GM23338 (cell line): ENCODE measurements around the gene PPCDC. TPM values are rescaled to one million over a fixed set of nuclear protein-coding genes. Genes with fewer than 3 reads are reported as not detected.

ENCODE experiments used
- ATAC-seq: fragments of 200-7000 bp; cut with Tn5 transposase; 3 replicates; pipeline ENCODE4 v1.9.1; 2020
- DNase-seq: peaks from one replicate; pipeline ENCODE4 v3.0.0-alpha.2; 2015; ENCODE audit warnings: low spot score
- H2AFZ ChIP-seq: fragments of 200-600 bp; sonication (generic); 2 replicates; pipeline ENCODE4 v1.8.0; 2016; ENCODE audit warnings: antibody characterized with exemption, mild to moderate bottlenecking, moderate library complexity
- H3F3A ChIP-seq: fragments of 200-600 bp; sonication (generic); replicated peaks from 2 replicates; pipeline ENCODE4 v1.8.0; 2017; ENCODE audit warnings: antibody characterized with exemption, mixed run types, low read depth
- H3K27ac ChIP-seq: fragments of 200-600 bp; sonication (generic); 2 replicates; pipeline ENCODE4 v1.6.1; 2016; ENCODE audit warnings: low read depth
- H3K27me3 ChIP-seq: fragments of 200-600 bp; sonication (generic); 2 replicates; pipeline ENCODE4 v1.8.0; 2016; ENCODE audit warnings: mild to moderate bottlenecking, mixed run types, moderate library complexity; ENCODE audit not compliant: insufficient read depth
- H3K36me3 ChIP-seq: fragments of 200-600 bp; sonication (generic); 2 replicates; pipeline ENCODE4 v1.8.0; 2016; ENCODE audit warnings: mild to moderate bottlenecking; ENCODE audit not compliant: insufficient read depth
- H3K4me1 ChIP-seq: fragments of 200-600 bp; sonication (generic); 2 replicates; pipeline ENCODE4 v1.8.0; 2016; ENCODE audit warnings: mild to moderate bottlenecking, moderate library complexity; ENCODE audit not compliant: insufficient read depth
- H3K4me2 ChIP-seq: fragments of 200-600 bp; sonication (generic); 2 replicates; pipeline ENCODE4 v1.7.1; 2017; ENCODE audit warnings: mixed run types
- H3K4me3 ChIP-seq: fragments of 200-600 bp; sonication (generic); 2 replicates; pipeline ENCODE4 v1.6.1; 2016; ENCODE audit warnings: mixed run types
- H3K79me2 ChIP-seq: fragments of 200-600 bp; sonication (generic); replicated peaks from 2 replicates; pipeline ENCODE4 v1.8.0; 2017; ENCODE audit warnings: mild to moderate bottlenecking; ENCODE audit not compliant: insufficient read depth
- H3K9me2 ChIP-seq: fragments of 200-600 bp; sonication (generic); 2 replicates; pipeline ENCODE4 v1.8.0; 2017; ENCODE audit not compliant: insufficient read depth
- H4K20me1 ChIP-seq: fragments of 200-600 bp; sonication (generic); replicated peaks from 2 replicates; pipeline ENCODE4 v1.8.0; 2017; ENCODE audit warnings: mild to moderate bottlenecking; ENCODE audit not compliant: insufficient read depth
- H3K27ac Mint-ChIP-seq: 2 replicates; pipeline ENCODE4 v1.8.0; 2020; ENCODE audit warnings: inconsistent platforms, mild to moderate bottlenecking, moderate library complexity, mixed read lengths
- H3K27me3 Mint-ChIP-seq: 3 replicates; pipeline ENCODE4 v1.8.0; 2022; ENCODE audit warnings: low read depth, mild to moderate bottlenecking, moderate library complexity, mixed read lengths, inconsistent platforms; ENCODE audit not compliant: insufficient read depth, poor library complexity
- H3K36me3 Mint-ChIP-seq: 3 replicates; pipeline ENCODE4 v1.8.0; 2021; ENCODE audit warnings: low read depth, mild to moderate bottlenecking, inconsistent platforms, moderate library complexity, mixed read lengths
- H3K4me1 Mint-ChIP-seq: 3 replicates; pipeline ENCODE4 v1.8.0; 2020; ENCODE audit warnings: mild to moderate bottlenecking, inconsistent platforms, mixed read lengths
- H3K4me3 Mint-ChIP-seq: 3 replicates; pipeline ENCODE4 v1.8.0; 2021; ENCODE audit warnings: moderate library complexity, mild to moderate bottlenecking, inconsistent platforms, mixed read lengths
- H3K9me3 Mint-ChIP-seq: 3 replicates; pipeline ENCODE4 v1.8.0; 2020; ENCODE audit warnings: moderate library complexity, mild to moderate bottlenecking, inconsistent platforms, mixed read lengths
- CREB1 ChIP-seq: fragments of 250-450 bp; sonication (Bioruptor Pico); IDR thresholded peaks from 2 replicates; pipeline ENCODE4 v1.5.0; 2020; ENCODE audit warnings: low read depth, mild to moderate bottlenecking, moderate library complexity
- ETS1 ChIP-seq: IDR thresholded peaks from 2 replicates; pipeline ENCODE4 v1.6.1; 2016; ENCODE audit warnings: antibody characterized with exemption
- EZH2 ChIP-seq: fragments of 200-600 bp; sonication (generic); IDR thresholded peaks from one replicate; pipeline ENCODE4 v1.8.0; 2017; ENCODE audit warnings: antibody characterized with exemption, mild to moderate bottlenecking, low read depth; ENCODE audit not compliant: unreplicated experiment
- EZH2phosphoT487 ChIP-seq: fragments of 200-600 bp; sonication (generic); IDR thresholded peaks from one replicate; pipeline ENCODE4 v1.8.1; 2018; ENCODE audit warnings: antibody characterized with exemption; ENCODE audit not compliant: unreplicated experiment
- JUNB ChIP-seq: IDR thresholded peaks from one replicate; pipeline ENCODE4 v1.6.1; 2016; ENCODE audit warnings: antibody characterized with exemption; ENCODE audit not compliant: unreplicated experiment
- NANOG ChIP-seq: IDR thresholded peaks from 2 replicates; pipeline ENCODE4 v1.6.1; 2016; ENCODE audit warnings: antibody characterized with exemption, borderline replicate concordance
- POLR2AphosphoS5 ChIP-seq: IDR thresholded peaks from 2 replicates; pipeline ENCODE4 v1.6.1; 2016; ENCODE audit warnings: antibody characterized with exemption, low read depth
- STAT1 ChIP-seq: IDR thresholded peaks from one replicate; pipeline ENCODE4 v1.6.1; 2016; ENCODE audit warnings: antibody characterized with exemption; ENCODE audit not compliant: unreplicated experiment
- ZNF114 ChIP-seq: fragments of 250-450 bp; sonication (Bioruptor Pico); IDR thresholded peaks from 2 replicates; pipeline ENCODE4 v1.5.0; 2020; ENCODE audit warnings: mild to moderate bottlenecking, moderate library complexity
- ZNF331 ChIP-seq: fragments of 250-450 bp; sonication (Bioruptor Pico); IDR thresholded peaks from 2 replicates; pipeline ENCODE4 v1.5.0; 2020; ENCODE audit warnings: low read depth, mild to moderate bottlenecking, moderate library complexity
- ZNF462 ChIP-seq: fragments of 250-450 bp; sonication (Bioruptor Pico); IDR thresholded peaks from 2 replicates; pipeline ENCODE4 v1.5.0; 2020; ENCODE audit warnings: mild to moderate bottlenecking, moderate library complexity
- polyA plus RNA-seq: library from polyadenylated mRNA; unstranded; fragments of >200 nt; fragmentation: Nextera tagmentation; extraction: Ambion mirVana; gene quantifications from 2 replicates; pipeline ENCODE4 v1.2.1, GENCODE V29; 2016
- total RNA-seq: library from RNA; depleted of rRNA; stranded (reverse); fragments of >200 nt; shearing (Covaris generic); gene quantifications from 2 replicates; pipeline ENCODE4 v1.2.3, GENCODE V29; 2014
- TF ChIP-seq, protein P1 (sequence below), 2 experiments: fragments of 200-600 bp in 1 of 2; sonication (generic) in 1 of 2; conservative IDR thresholded peaks; 2 replicates each; pipeline versions ENCODE4 v1.5.1 to v1.6.1; 2016 to 2017; ENCODE audit warnings: antibody characterized with exemption in 2 of 2, low read depth in 2 of 2, mild to moderate bottlenecking in 2 of 2, moderate library complexity in 1 of 2
- TF ChIP-seq, protein P2 (sequence below): IDR thresholded peaks from one replicate; pipeline ENCODE4 v1.6.1; 2018; ENCODE audit warnings: antibody characterized with exemption; ENCODE audit not compliant: unreplicated experiment

PPCDC gene
- total and polyA plus RNA-seq, 2 experiments from 2014 or later, result 17.8 to 40.2 TPM

- TF ChIP-seq EZH2phosphoT487 (no peak), ZNF462 (CRISPR knock-in tag) (no peak), EZH2 (no peak), JUNB (no peak), ZNF331 (CRISPR knock-in tag) (no peak), ETS1 (no peak), CREB1 (CRISPR knock-in tag) (no peak), STAT1 (no peak), NANOG (no peak), ZNF114 (CRISPR knock-in tag) (no peak), POLR2AphosphoS5 (no peak)
- TF ChIP-seq, protein P1, sequence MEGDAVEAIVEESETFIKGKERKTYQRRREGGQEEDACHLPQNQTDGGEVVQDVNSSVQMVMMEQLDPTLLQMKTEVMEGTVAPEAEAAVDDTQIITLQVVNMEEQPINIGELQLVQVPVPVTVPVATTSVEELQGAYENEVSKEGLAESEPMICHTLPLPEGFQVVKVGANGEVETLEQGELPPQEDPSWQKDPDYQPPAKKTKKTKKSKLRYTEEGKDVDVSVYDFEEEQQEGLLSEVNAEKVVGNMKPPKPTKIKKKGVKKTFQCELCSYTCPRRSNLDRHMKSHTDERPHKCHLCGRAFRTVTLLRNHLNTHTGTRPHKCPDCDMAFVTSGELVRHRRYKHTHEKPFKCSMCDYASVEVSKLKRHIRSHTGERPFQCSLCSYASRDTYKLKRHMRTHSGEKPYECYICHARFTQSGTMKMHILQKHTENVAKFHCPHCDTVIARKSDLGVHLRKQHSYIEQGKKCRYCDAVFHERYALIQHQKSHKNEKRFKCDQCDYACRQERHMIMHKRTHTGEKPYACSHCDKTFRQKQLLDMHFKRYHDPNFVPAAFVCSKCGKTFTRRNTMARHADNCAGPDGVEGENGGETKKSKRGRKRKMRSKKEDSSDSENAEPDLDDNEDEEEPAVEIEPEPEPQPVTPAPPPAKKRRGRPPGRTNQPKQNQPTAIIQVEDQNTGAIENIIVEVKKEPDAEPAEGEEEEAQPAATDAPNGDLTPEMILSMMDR (conservative IDR thresholded peaks at IDR 0.05; ENCODE audit: low read depth in 2 of 2), result no peak
- TF ChIP-seq, protein P2, sequence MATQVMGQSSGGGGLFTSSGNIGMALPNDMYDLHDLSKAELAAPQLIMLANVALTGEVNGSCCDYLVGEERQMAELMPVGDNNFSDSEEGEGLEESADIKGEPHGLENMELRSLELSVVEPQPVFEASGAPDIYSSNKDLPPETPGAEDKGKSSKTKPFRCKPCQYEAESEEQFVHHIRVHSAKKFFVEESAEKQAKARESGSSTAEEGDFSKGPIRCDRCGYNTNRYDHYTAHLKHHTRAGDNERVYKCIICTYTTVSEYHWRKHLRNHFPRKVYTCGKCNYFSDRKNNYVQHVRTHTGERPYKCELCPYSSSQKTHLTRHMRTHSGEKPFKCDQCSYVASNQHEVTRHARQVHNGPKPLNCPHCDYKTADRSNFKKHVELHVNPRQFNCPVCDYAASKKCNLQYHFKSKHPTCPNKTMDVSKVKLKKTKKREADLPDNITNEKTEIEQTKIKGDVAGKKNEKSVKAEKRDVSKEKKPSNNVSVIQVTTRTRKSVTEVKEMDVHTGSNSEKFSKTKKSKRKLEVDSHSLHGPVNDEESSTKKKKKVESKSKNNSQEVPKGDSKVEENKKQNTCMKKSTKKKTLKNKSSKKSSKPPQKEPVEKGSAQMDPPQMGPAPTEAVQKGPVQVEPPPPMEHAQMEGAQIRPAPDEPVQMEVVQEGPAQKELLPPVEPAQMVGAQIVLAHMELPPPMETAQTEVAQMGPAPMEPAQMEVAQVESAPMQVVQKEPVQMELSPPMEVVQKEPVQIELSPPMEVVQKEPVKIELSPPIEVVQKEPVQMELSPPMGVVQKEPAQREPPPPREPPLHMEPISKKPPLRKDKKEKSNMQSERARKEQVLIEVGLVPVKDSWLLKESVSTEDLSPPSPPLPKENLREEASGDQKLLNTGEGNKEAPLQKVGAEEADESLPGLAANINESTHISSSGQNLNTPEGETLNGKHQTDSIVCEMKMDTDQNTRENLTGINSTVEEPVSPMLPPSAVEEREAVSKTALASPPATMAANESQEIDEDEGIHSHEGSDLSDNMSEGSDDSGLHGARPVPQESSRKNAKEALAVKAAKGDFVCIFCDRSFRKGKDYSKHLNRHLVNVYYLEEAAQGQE, result no peak
- Mint-ChIP-seq H3K4me1 (peaks cover 72% of the 10 kb centered on the region), H3K36me3 (peaks cover 12% of the 10 kb centered on the region), H3K27me3 (peaks cover 9% of the 10 kb centered on the region), H3K27ac (no peak overlapping the region), H3K4me3 (no peak overlapping the region), H3K9me3 (no peaks in the 10 kb centered on the region; the same call in 2 of the 3 replicates)
- DNase-seq (peak; percentile 21), ATAC-seq (no peak)
- no peak overlapping the region for H3K27ac ChIP-seq
- H3K36me3 ChIP-seq, result no peaks in the 10 kb centered on the region
- no peak overlapping the region for H3K4me3 ChIP-seq
- no peak overlapping the region for H2AFZ ChIP-seq
- H3F3A ChIP-seq, result 0 out of 2 replicates have a peak, but pooled peaks cover 2% of the 10 kb centered on the region
- H4K20me1 ChIP-seq, result peaks cover 3% of the 10 kb centered on the region; the same call in 1 of the 2 replicates
- H3K9me2 ChIP-seq, result no peaks in the 10 kb centered on the region
- no peaks in the 10 kb centered on the region for H3K27me3 ChIP-seq
- H3K4me1 ChIP-seq, result peaks cover 30% of the 10 kb centered on the region
- no peak overlapping the region; the same call in 1 of the 2 replicates for H3K4me2 ChIP-seq
- H3K79me2 ChIP-seq, result 0 out of 2 replicates have a peak, but pooled peaks cover 5% of the 10 kb centered on the region
Measured at GRCh38 chr15:75031848-75032247, 8.5 kb downstream of the PPCDC start.
